ENCODE measurements around the gene CSMD2.

The CSMD2 gene

DNA sequence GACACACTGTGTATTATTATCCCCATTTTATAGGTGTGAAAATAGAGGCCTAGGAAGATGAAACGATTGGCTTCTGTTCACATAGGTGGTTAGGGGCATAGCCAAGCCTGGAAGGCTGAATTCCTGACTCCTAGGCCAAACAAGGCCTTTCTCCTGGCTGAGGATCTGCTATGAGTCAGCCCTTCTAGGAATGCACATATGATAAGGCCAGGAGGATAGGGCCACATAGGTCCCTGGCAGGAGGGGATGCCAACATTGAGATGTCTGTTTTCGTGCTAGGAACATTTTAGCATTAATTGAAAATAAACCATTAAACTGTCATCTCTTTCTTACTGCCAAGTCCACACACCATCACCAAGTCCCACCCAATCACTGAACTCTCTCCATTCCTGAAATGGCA is 9.2 kb downstream of the CSMD2 start:
- no peak for DNase-seq

DNA sequence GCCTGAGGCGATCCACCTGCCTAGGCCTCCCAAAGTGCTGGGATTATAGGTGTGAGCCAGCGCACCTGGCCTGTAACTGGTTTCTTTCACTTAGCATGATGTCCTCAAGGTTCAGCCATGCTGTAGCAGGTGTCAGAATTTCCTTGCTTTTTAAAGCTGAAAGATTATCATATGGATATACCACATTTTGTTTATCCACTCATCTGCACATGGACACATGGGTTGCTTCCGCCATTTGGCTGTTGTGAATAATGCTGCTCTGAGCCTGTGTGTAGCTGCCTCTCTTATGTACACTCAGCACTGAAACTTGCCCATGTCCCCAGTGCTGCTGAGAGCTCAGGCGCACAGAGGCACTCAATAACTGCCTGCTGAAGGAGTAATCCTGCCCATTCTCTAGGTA is 11.8 kb downstream of the CSMD2 start:
- DNase-seq: no peak

DNA sequence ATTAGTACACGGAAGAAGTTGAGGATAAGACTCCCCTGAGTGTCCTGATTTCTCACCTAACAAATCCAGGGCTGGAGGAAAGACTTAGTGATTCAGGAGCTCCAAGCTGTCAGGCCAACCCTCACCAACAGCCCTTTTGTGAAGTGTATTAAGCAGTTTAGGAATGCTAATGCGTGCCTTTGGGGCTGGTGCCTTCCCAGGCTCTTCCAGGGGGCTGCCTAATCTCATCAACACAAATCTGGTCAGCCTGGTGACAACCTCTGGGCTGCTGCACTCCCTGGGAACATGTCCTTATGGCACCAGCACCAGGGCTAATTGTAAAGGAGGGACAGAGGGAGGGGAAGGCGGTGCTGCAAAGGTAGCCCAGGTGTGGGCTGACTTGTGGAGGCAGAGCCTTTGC is 15.5 kb downstream of the CSMD2 start:
- DNase-seq: no peak

DNA sequence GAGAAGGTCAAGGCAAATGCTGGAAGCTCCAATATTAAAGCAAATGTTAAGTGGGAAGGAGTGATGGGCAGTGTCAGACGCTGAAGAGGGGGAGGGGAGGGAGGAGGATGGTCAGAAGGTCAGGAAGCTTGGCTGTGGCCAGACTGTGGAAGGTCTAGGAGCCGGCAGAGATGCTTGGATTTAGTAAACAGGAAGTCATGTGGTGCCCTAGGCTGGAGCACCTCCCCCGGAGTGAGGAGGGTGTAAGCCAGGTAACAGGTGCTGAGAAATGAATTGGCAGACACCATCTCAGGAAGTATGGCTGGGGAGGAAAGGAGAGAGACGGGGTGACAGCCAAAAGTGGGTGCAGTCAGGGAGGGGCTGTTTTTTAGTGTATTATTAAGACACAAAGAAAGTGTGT is 17.7 kb downstream of the CSMD2 start:
- no peak for DNase-seq

GRCh38 chr1:34144766-34145165 is 20.3 kb downstream of the CSMD2 start:
- no peak for DNase-seq

DNA sequence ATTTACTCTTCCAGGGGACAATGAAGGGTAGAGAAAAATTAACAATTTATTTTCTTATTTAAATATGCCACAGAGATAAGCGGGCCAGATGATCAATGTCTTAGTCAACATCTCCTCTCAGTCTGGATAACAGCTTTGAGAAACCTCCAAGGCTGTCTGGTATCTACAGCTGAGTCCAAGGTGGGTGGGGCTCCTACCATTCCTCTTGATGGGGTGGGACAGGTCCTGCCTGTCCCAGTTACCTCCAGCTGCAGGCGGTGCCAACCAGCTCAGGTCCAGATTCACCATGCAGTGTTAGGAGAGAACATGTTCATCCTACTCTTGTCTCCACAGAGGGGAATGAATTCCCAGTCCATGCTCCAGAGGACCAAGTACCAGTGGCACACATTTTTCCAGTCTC is 21.1 kb downstream of the CSMD2 start:
- DNase-seq: no peak

DNA sequence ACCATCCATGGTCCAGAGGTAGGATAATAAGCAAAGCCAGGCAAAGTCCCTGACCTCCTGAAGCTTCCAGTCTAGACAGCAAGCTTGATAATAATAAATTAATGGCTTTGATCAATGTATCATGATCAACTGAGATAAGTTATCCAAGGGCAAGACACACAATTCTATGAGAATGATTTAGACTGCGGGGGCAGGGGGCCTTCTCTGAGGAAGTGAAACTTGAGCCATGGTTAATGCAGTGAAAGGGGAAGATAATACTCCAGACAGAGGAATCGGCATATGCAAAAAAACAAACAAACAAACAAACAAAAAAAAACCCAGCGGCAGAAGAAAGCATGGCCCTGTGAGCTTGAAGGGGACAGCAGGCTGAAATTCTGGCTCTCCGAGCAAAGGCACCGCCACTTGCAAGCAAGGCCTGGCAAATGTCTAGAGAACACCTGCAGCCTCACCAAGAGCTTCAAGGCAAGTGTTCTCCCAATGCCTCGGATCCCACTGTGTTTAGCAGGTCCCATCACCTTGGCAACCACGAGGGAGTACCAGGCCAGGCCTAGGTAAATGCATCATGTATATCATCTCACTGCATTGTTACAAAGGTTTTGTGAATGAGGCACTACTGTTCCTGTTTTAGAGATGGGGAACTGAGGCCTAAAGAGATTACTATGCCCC is 24.9 kb downstream of the CSMD2 start:
- DNase-seq: no peak

DNA sequence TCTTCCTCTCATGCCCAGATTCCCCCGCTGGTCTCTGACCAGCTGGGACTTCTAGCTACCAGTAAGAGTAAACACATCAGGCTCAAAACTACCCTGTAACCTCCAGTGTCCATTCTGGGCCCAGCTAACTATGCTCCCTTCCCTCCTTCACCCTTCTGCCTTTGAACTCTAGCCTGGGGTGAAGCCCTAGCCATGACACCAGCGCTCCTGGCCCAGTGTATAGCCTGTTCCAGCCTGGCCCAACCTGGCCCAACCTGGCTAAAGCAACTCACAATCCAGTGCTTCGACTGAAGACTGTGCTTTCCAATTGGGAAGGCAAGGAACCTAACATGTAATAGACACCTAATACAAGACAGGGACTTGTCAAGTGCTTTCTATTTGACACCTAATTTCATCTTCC is 27.6 kb downstream of the CSMD2 start:
- DNase-seq: no peak

- DNase-seq: no peak
These were observed 32.9 kb downstream of the CSMD2 start for GRCh38 chr1:34132161-34132420.

GRCh38 chr1:34131396-34132160 is 33.5 kb downstream of the CSMD2 start:
- no peak for DNase-seq

DNA sequence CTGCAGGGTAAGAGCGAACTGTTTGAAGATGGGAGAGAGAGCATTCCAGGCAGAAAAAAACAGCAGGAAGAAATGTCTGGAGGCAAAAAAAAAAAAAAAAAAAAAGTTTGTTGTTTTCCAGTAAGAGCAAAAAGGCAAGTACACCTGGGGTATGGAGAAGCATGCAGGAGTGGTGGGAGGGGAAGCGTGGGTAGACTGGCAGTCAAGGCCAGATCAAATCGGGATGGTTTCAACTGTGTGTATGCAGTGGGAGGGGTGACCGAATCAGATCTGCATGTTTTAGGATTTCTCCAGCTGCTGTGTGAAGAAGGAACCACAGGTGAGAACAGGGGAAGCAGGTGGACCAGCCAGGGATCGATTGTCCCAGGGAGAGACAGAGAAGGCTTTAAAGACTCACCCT is 34.7 kb downstream of the CSMD2 start:
- no peak for DNase-seq

DNA sequence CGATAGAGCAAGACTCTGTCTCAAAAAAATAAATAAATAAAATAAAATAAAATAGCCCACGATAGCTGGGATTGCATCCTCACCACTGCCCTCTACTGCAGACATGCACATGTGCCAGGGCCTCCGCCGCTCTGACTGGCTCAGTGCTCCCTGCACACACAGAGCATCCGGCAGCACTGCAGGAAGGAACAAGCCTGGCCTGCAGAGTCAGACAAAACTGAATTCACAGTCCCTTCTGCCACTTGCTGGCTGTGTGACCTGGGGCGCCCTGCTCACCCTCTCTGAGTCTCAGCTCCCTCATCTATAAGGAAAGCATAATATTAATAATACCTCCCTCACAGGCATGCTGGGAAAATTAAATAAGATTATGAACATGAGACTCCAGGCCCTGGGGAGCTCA is 35.4 kb downstream of the CSMD2 start:
- DNase-seq: no peak

GRCh38 chr1:34128186-34128889 is 36.7 kb downstream of the CSMD2 start:
- no peak for DNase-seq

GRCh38 chr1:34127006-34128000 is 37.7 kb downstream of the CSMD2 start:
- no peak for DNase-seq

DNA sequence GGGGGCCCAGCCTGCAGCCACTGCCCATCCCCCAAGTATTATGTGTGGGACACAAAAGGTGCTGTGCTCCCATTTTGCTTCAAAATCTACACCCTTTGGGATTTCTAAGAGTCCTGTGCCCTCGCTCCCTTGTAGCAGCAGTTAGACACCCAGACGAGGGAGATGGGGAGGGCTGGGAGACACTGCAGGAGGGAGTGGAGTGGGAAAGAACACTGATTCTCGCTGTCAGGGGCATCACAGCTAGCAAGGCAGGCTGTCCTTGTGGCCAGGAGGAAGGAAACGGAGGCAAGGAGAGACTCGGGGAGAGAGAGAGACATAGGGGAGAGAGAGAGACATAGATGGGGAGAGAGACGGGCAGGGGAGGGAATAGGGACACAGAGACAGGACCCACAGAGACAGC is 38.5 kb downstream of the CSMD2 start:
- DNase-seq: no peak

GRCh38 chr1:34125721-34126380 is 39.2 kb downstream of the CSMD2 start:
- DNase-seq: no peak

DNA sequence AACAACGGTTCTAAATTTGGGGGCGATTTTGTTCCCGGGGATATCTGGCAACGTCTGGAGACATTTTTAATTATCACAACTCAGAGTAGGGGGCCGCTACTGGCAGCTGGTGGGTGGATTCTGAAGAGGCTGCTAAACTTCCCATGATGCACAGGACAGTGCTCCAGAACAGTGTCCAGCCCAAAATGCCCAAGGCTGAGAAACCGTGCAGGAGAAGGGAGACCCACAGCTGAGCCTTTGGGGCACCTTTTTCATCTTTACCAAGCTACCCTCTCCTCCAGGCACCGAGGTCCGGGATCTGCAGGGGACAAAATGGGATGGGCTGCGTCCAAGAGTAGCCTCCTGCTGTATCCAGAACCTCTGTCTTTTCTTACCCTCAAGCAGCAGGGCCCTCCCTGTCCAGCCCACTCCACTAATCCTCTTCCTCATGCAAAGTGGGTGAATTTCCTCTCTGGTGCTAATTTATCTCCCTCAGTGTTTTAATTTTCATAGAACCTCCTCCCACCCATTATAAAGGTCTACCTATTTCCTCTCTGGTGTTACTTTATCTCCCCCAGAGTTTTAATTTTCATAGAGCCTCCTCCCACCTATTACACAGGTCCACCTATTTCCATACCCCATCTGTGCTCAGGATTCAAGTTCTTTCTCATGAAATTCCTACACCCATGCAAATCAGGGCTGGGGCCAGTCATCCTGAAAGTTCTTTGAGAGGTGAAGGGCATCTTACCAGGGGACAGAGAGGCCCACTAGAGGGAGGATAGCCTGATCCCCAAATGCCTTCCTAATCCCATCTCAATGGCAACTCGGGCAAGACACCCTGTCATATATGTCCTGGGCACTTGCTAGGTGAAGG is 42.7 kb downstream of the CSMD2 start:
- DNase-seq: no peak

DNA sequence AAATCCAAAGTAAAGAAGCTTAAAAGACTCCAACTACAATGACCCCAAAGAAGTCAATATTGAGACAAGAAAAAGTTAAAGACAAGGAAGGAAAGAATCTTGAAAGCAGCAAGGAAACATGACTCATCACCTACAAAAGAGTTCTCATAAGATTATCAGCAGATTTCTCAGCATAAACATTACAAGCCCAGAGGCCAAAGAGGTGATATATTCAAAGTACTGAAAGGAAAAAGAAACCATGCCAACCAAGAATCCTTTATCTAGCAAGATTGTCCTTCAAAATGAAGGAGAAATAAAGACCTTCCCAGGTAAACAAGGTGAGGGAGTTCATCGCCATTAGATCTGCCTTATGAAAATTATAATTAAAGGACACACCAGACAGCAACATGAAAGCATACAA is 49.8 kb downstream of the CSMD2 start:
- no peak for DNase-seq

DNA sequence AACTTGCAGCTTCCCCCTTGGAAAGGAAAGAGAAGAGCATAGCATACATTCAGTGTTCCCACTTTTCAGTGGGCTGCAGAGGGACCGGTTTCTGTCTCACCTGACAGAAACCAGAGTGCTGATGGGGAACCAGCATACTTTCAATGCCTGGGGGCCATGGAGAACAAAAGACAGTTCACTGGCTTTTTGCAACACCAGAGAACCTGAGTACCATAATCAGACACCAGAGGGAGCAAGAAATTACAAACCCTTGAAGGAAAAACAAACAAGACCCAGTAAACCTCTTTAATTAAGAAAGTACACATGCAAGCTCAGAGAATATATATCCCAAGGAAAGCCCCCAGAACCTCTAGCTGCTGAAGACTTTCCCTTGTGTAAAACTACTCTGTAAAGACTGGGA is 51.1 kb downstream of the CSMD2 start:
- DNase-seq: no peak

DNA sequence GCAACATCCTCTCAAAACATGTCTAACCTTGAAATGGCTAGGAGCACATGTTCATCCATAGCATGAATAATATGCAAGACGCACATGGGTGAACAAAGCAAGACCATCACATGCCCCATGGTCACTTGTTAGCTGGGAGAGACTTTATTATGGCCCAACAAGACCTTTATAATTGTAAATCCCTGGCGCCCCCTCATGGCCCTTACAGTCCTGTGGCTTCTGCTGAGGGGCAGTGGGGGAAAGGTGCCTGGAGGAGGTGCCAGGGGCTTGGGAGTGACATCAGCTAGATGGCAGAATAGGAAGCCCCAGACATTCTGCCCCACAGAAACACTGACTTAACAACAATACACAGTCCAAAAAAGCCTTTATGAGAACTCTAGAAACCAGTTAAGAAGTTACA is 51.7 kb downstream of the CSMD2 start:
- no peak for DNase-seq

DNA sequence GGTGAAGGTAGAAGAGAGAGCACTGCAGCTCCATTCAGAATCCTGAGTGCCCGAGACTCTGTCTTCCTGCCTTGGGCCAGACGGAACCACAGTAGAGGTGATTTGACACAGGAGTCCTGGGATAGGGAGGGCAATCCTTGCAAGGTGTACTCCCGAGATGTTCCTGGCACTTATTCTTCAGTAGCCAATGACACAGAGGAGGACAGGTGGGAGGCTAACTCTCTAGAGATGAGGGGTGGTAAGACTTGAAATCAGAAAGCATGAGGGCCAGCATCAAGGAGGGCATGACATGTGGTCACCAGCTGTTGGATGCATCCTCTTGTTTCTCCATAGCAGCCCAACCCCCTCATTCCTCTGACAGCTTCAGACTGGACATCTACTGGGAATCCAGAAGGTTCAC is 56.3 kb downstream of the CSMD2 start:
- no peak for DNase-seq

DNA sequence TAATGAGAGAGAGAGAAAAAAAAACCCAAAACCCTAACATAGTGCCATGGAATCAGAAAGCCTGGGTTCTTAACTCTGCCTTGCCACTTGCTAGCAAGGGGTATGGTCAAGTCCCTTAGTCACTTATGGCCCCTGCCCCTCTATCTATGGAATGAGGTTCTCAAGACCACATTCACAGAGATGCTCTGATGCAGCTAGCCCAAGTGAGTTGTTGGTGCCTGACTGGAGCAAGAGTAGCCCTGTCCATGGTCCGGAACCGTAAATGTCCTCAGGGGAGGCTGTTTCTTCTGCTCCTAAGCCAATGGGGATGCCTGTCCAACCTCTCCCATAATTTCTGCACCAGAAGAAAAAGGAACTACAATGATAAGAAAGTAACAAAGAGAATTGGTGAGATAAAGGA is 56.8 kb downstream of the CSMD2 start:
- DNase-seq: no peak

All from activated T-cell treated with anti-CD3 and anti-CD28 coated beads, Interleukin-2, amount 50 U/mL, for 1 hour (primary cell).